NCI-H1694 treated with DMSO at 0.1 percent for 48 hours (cell line): ENCODE measurements around the gene HMCN1.

Source experiments
- DNase-seq: peaks from one replicate; lab custom pipeline; 2025; lab: John Stamatoyannopoulos, UW

Gene HMCN1

DNA sequence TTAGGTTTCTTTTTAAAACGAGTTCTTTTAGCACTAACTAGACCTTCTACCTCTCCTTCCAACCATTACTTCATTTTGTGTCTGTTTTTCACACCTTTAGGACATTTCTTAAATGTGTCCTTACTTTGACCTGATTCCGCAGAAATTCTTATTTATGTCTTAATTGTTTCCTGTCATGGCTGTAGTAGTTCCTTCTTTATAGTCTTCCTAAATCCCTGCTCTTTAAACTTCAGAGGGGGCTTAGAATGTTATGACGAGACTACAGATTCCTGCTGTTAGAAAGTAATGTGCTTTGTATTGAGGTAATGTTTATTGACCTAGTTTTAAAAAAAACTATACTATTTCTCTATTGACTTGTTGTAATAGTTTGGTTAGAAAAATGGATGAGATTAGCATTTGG lies 70.4 kb downstream of the HMCN1 start:
- no peak for DNase-seq

DNA sequence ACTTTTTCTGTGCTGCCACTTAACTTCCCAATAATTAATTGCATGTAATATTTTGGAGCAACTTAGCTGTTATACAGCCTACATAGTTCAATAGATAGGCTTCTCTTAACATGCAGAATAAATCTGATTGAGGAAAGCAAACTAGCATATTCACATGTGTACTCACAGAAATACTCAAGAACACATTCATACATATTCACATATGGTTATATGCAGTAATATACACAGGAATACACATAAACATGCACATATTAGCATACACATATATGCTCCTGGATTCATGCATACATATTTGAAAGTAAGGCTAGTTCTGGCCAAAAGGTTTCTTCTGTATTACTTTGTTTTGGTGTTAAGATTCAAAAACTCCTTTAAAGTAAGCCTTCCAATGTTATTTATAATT lies 73.1 kb downstream of the HMCN1 start:
- DNase-seq = no peak

DNA sequence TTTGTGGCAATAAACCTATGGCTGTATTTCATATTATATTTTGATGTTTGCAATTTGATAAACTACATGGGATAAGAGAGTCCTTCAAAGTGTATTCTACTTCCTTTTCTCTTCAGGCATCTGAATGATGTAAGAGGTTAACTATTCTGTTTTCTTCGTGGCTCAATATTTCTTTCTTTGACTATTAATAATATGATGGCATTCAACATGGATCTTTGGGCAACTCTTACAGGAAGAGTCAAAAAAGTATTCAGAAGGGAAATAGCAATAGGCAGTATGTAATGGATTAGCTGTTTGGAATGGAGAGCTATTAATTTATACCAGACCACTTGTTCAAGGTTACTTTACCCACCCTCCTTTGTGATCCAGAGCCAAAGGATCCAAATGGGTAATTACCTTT lies 74.4 kb downstream of the HMCN1 start:
- no peak for DNase-seq

DNA sequence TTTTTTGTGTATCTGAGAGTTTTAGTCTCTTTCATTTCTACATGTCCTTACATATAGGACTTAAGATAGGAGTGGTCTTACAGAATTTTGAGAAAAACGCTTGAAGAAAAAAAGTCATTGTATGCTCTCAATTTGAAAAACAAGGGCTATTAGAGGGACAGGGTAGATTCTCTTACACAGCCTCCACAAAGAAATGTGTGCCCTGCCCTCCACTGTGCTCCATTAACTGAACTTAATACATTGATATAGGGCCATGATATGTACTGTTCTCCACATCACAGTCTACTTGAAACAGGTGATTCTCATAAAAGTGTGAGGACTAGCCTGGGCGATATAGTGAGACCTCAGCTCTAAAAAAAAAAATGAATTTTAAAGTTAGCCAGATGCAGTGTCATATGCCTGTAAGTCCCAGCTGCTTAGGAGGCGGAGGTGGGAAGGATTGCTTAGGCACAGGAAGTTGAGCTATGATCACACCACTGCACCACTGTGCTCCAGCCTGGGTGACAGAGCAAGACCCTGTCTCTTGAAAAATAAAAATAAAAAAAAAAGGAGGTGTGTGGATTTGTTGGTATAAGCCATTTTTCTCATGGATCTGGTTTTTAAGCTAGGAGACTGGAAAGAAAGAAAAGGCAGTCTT lies 77.0 kb downstream of the HMCN1 start:
- DNase-seq = no peak

DNA sequence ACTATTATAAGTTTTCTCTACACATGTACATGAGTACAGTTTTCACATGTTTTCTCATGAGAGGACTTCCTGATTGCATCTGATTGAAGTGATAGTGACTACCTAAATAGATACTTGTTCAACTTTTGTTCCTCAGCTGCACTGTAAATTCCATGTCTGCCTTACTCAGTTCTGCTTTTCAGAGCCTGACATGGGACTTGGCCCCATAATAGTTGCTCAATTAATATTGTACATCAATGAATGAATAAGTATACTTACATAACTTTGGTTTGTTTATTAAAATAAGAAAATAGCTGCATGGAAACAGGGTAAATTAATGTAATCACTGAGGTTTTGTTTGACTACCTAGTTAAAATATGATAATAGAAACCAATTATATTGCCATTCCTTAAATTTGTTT lies 78.7 kb downstream of the HMCN1 start:
- DNase-seq = no peak

DNA sequence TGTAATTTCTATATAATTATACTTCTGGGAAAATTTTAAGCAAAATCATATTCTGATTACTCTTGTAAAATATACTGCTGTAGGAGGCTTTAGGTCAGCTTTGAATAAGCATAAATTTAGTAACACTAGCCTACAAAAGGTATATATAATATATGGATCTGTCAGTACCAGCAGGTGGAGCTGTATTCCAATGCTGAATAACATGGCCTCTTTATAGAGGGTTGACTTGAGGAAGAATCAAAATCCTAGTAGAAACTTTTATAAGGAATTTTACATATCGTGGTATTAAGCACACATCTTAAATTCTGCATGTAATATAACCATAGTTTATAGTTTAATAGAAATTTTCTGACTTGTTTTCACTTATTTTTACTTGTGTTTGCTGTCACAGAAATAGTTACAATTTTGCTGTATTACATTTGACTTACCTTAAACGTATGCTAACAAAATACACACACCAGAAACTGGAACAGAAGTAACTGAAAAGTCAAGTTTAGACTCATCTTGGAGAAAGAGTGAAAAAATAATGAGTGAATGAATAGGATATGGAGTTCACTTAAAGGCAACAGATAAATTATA lies 79.3 kb downstream of the HMCN1 start:
- peak; percentile 73 for DNase-seq

DNA sequence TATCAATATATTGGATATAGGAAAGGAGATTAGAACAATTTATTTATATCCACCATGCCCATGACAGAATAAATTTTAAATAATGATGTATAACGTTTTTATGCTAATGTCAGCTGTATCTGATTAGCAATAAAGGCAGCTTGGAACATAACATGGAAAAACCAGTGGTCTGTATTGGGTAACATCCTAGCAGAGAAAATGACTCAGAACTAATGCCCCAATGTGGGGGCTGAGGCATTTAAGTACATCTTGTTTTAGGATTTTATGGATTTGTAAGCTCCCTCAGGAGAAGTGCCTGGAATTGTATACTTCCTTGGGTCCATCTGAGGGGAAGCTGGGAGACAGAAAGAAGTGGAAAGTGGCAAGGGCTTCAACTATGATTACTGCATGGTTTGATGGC lies 82.3 kb downstream of the HMCN1 start:
- DNase-seq = no peak

DNA sequence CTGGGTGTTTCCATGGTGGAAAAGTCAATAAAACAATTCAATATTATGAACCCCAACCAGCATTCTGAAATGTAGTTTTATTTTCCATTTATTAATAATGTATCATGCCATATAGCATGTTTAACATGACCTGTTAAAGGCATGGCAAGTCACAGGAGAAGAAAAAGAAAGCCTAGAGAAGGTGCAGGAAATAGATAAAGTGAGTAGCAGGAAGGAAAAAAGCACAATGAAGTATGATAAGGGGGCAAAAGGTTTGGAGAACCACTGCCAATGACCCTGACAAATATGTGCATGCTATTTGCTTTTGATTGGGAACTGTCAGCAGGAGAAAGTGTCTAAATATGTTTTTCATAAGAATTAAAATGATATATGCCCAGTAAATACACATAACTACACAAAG lies 85.6 kb downstream of the HMCN1 start:
- DNase-seq = no peak

DNA sequence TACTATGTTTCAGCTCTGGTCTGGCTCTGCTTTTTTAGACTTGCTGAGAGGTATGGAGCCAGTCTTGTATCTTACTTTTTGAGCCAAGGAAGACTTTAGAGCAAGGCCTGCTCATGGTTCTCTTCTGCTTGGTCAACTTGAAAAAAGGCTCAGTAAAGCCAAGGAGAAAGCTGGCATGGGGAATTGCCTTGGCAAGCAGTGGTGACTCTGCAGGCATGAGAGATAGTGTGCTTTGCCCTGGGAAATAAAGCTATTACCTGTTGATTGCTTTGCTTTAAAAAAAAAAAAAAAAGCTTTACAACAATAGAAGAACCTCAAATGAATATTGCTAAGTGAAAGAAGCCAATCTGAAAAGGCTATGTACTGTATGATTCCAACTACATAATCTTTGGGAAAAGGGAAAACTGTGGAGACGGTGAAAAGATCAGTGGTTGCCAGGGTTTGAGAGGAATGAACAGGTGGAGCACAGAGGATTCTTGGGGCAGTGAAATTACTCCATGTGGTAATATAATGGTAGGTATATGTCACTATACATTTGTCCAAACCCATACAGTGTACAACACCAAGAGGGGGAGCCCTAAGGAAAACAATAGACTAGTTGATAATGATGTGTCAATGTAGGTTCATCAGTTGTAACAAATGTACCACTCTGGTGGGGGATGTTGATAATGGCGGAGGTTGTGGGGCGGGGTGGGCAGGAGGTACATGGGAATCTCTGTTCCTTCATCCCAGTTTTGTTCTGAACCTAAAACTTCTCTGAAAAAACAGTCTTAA lies 87.6 kb downstream of the HMCN1 start:
- DNase-seq = no peak

DNA sequence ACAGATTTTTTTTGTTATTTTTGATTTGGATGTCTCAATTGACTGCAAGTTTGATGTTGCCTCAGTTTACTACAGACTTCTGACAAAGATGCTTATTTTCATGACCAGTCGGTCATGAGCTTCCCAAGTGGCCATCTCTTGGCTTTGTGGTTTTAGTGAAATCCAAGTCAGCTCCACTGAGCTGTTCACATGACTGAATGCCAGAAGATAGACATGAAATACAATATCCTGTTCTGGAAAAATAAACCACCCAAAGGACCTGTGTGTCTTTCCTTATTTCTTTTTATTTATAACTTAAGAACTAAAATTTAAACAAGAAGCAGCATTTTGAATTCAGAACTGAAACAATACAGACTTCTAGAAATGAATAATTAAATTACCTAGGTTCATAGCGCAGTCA lies 89.3 kb downstream of the HMCN1 start:
- no peak for DNase-seq

DNA sequence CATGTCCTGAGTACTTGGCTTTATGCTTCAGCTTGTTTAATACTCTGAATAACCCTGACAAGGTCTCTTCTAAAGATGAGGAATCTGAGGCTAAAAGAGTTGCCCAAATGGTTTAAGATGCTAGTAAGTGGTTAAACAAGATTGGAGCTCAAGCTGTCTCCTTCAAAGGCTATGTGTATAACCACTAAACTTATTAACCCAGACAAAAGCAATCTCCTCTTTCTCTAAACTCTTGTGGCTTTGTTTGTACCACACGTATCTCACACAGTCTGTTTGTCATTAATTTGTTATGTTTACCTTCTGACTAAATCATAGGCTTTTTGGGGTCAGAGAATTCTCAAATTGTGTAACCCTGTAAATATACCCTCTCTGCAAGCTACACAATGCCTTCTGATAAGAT lies 89.9 kb downstream of the HMCN1 start:
- DNase-seq = no peak

DNA sequence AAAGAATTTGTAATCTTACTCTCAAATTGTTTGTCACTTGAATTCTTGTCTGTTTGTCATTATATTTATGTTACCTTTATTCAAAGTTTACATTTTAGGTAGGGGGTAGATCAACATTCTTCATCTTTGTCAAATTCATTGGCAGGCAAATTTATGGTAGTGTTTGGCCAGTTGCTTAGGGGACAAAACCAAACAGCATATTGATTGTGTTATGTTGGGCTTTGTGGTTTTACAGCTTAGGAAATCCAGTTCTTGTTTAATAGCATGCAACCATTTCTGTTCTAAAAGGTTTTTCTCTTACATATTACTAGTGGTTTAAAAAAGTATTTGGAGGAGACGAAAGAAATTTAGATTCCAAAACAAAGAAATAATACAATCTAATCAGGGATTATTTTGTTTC lies 91.4 kb downstream of the HMCN1 start:
- DNase-seq = no peak

DNA sequence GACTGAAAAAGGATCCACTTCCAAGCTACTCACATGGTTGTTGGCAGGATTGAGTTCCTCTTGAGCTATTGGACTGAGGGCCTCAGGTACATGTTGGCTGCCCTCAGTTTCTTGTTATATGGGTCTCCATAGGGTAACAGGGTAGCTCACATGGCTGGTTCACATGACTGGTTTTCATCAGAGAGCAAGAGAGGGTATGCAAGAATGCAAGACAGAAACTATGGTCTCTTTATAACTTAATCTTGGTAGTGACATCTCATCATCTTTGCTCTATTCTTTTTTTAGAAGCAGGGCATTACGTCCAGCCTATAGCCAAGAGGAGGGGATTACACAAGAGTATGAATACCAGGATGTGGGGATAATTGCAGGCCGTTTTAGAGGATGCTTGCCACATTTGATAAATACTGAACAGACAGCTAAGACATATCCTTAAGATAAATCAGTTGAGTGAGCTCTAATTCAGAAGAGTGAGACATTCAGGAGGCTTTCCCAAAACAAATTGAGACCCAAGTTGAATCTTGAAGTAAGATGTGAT lies 100.2 kb downstream of the HMCN1 start:
- DNase-seq = no peak

DNA sequence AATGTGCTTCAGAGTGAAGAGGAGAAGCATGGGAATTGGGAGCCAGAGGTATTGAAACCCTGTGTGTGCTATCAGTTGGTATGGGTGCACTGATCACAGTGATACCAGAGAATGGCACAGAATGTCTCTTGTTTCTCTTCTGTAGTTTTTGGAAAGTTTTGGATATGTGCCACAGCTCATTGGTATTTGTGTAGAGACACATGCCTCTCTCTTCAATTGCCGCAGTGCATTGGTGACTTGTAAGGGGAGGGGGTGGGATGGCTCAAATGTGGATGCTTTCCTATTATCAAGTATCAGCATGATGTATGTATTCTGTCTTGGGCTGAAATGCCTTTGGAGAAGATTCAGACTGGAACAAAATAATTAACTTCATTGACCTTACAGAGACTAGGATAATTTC lies 101.0 kb downstream of the HMCN1 start:
- DNase-seq = no peak

DNA sequence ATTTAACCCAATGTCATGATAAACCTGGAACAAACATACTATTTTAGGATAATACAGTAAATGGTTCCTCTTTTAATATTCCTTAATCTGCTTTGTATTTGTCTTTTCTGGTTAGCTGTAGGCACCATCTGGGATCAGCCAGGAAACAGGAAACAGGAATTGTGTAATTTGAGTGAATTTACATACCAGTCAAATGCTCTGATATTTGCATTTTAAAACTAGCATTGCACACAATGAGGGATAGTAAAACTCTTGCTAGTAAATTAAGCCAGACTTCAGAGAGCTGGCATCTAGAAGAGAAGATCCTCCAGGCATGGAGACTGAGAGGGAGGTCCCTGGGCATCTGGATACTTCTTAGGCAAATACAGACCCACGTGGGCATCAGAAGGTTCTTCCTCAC lies 103.5 kb downstream of the HMCN1 start:
- DNase-seq = no peak

DNA sequence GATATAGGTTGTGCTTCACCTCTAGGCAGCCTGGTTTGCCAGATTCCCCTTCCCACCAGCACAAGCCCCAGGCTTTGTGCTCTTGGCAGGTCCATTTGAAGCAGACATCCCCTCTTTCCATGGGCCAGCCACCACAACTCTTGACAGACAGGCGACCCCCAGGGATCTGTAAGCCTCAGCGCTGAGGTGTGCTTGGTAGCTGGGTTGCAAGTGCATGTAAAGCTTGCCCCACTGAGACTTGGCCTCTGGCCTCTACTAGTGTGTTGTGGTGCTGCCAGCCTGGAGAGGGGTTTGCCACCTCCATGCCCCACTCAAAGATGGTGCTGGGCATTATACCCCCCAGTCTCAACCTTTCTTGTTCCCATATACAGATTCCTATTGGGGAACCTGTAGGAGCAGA lies 103.9 kb downstream of the HMCN1 start:
- DNase-seq = no peak

DNA sequence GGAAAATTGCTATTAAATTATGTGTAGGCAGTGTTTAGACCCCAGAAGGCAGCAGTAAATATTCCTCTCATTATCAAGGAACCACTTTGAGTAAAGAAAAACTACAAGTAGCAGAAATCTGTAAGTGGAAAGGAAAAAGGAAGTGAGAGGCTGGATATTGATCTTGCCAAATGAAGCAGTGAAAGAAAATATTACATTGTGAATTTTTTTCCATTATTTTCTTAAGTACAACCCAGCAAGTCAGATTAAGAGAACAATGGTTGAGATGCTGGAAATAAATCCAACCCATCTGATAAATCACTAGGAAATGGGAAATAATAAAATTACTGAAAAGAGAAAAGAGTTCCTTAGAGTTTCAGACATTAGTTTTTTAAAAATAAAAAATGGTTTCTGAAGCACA lies 106.7 kb downstream of the HMCN1 start:
- no peak for DNase-seq

DNA sequence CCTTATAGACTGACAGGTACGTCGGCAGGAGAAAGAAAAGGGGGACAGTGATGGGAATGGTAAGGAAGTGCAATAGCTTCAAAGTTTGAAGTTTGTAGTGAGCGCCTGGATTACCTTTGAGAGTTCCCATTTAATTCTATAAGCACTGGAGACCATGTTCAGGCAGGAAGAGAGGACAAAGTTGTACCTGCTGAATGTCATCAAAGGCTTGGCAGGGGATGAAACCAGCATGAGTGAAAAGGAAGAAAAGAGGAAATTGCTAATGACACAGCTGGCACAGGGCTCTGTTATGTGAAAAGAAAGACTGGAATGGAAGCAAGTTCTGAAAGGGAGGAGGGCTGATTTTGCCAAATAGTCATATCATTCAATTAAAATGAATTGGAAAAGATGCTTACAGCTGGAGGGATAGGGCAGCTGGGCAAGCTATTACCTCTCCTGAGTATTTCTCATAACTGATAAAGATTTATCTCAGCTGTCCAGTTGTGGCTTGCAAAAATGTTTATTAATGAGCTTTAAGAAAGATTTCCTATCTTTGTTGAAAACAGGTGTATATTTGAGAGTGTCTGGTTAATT lies 109.2 kb downstream of the HMCN1 start:
- DNase-seq = no peak

DNA sequence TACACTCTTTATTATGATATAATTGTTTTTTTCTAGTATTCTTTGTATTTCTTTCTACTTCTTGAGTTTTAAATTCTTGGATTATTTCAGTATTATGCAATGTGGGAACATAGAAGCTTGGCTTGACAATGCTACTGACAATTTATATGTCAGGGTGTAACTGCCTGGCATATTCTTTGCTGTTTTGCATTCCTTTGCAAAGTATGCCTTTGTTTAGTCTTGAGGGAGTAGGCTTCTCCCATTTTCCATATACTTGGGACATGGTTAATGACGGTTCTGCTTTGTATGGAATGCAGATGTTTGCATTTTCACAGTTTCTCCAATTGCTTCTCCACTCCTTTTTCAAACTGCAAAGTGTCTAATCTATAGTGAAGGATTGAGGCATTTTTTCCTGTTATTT lies 109.8 kb downstream of the HMCN1 start:
- DNase-seq = no peak

DNA sequence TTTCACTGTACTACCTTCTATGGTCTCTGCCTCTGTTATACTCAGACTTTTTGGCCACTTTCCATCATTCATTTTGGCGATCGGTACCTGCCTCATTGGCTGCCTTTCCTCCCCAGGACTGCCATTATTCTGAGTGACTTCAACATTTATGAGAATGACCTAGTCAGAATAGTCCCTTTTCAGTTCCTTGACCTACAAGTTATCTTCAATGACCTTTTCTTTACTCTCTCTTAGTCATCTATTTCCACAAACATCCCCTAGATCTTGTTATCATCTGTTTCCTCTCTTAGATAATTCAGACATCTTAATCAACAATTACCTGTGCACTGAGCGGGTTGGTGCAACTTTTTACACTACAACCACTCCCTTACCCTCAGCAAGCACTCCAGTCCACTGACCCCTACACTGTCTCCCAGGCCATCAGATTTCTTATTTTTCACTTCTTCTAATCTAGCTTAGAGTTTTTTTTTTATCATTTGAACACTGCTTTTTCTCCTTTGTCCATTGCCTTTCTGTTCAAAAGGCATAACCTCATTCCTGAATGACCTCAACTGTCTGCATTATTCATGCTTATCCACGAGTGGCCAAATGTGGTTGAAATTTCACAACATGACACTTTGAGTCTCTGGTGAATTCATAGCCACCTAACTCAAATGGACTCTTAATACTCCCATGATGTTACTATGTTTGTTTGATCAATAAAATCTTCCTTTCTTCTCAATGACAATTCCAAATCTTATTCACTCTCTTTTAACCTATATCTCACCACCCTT lies 112.7 kb downstream of the HMCN1 start:
- no peak for DNase-seq

DNA sequence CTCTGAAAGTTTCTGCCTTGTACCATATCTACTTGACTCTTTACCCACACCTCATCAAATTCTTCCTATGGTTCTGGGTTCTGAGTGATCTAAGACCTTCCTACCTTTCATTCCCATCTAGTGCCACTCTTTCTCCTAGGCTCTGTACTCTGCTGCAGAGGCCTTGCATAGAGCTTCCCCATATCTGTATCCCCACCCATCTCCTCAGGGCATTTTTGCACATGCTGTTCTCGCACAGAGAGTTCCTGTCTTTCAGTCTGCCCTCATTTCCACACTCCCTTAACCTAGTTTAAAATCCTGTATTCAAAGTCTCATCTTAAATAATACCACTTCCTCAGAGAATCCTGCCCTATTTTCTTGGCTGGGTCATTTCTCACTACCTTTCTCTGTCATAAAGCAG lies 114.8 kb downstream of the HMCN1 start:
- DNase-seq = no peak

DNA sequence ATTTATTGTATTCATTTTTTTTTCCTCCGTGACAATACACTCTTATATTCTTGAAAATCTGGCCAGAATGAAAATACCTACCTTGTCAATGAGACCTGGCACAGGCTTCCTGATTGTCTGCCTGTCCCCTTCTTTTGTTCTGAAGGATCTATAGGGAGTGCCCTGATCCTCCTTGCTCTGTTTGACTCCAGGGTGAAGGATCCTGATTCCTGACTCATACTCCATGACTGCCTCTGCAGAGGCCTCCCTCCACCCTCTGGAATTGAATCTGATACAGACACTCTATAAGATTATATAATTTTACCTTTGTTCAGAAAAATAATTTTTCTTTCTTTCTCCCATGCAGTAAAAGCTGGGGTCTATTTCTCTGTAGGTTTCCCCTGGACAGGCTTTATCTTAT lies 116.2 kb downstream of the HMCN1 start:
- DNase-seq = no peak
